ENCODE results near the gene RIC3.
A peak's percentile ranks its signal among the peaks of the same experiment; 100 is the strongest.

Gene RIC3, protein sequence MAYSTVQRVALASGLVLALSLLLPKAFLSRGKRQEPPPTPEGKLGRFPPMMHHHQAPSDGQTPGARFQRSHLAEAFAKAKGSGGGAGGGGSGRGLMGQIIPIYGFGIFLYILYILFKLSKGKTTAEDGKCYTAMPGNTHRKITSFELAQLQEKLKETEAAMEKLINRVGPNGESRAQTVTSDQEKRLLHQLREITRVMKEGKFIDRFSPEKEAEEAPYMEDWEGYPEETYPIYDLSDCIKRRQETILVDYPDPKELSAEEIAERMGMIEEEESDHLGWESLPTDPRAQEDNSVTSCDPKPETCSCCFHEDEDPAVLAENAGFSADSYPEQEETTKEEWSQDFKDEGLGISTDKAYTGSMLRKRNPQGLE

DNA sequence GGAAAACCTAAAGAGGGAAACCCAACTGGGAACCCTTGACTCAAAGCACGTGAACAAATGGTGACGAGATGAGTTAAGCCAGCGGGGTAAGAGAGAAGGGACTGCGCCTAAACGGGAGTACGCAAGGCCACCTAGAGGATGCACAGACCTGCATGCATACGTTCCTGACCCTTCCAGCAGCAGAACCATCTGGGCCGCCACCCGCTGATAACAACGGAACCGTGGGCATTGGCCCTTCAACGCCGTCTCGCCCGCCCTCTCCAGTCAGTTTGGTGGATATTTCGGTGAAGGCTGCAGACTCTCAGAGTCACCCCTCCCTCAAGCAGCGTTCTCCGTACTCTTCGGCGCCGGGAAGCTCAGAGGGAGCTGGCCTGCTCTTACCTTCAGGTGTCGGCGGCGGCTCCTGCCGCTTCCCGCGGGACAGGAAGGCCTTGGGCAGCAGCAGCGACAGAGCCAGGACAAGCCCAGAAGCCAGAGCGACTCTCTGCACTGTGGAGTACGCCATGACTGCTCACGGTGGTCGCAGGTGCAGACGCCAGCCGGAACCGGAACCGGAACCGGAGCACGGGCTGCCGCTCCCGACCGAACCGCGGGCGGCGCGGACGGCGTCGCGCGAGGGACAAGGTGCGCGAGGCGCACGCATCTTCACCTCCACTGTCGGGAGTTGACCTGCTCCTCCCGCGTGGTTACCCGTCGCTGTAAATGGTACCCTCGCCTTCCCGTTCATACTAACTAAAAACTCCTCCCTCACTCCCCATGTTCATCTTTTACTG lies at the start of gene RIC3:
Gene RIC3 (minus strand): TSS at position 541 of the 773 bp plus-strand sequence. CDS start 36 bp downstream, at position 505.
- DNase-seq (ENCODE audit: low read depth in 2 of 2), result peak in 1 of 2 donors; percentile 9

DNA sequence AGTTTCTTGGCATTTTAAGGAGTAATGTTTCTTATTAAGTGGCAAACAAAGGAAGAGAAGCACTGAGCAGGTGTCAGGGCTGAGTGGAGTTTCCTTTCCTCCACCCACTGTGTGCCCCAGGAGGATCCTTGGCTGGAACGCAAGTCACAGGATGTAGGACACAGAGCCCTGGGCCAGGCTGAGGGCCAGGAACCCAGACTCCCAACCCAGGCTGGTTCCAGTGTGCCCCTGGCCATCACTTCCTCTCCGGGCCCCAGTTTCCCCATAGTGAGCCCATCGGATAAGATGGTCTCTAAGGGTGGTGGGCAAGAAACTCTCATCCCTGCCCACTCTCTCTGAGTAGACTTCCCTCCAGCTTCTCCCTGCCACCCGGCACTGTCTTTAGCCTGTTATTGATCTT lies 49.6 kb upstream of the RIC3 start:
- DNase-seq (ENCODE audit: low read depth in 2 of 2), result no peak

DNA sequence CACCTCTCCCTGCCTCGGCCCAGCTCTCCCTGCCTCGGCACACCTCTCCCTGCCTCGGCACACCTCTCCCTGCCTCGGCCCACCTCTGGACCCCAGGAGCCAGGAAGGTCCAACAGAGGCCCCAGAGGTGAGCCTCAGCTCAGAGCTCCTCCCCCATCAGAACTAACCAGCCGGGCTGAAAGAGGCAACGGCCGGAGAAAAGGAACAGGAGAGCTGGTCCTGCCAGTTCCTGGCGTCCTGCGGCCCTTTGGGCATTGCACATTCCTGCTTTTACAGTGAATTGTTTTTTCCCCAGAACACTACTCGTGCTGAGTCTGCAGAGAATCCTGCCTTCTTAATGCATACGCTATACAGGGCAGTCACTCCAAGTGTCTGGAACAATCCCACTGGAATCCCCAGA lies 49.1 kb upstream of the RIC3 start:
- DNase-seq (ENCODE audit: low read depth in 2 of 2), result no peak

DNA sequence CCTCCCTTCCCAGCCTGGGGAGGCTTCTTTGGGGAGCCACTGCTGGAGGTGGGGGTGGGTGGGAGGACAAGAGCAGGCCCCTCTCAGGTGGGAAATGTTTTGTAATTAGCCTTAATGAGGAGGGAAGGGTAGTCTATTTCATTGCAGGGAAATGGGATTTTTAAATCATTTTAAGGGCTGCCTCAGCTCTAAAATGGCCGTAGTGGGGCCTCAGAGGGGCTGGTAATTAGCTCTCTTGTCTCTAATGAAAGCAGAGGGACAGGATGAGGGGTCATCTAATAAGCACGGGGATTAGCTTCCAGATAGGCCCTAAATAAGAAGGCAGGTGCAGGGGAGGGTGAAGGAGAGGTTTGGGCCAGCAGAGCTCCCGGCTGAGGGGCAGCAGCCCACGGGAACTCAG lies 48.3 kb upstream of the RIC3 start:
- DNase-seq (ENCODE audit: low read depth in 2 of 2), result no peak

DNA sequence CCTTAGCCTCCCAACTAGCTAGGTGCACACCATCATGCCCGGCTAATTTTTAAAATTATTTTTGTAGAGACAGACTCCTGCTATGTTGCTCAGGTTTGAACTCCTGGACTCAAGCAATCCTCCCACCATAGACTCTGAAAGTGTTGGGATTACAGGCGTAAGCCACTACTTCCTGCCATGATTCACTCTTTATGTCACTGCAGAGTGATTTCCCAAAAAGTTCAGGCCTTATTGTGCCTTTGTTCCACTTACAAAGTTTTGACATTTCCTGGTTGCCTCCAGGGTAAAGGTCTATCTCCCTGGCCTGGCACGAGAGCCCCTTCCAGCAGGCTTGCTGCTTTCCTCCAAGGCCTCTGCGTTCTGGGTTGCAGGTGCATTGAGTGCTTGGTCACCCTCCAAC lies 44.6 kb upstream of the RIC3 start:
- no peak for DNase-seq (ENCODE audit: low read depth in 2 of 2)

DNA sequence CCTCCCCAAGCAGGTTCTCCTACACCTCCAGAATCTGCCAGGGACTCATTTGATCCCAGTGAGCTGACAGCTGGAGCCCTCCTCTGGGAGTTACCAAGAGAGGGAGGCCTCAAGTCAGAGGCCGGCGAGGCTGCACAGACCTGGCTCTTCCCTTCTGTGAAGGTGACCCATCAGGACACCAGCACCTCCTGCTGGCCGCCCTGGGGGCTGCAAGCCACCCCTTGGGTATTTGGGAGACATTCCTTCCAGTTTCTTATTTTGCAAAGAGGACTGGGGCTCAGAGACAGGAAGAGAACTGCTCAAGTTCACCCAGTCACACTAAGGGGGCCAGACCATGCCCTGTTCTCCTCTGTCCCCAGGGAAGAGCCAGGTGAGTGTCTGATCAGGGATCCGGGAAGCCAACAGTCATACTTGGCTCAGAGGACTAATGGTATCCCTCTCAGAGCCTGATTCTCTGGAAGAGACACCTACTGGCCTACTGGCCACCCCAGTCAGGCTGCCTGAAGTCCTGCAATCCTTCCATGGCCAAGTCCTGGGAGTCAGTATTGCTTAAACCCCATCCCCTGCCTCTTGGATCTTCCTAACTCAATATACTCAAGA lies 40.5 kb upstream of the RIC3 start:
- DNase-seq (ENCODE audit: low read depth in 2 of 2), result no peak

DNA sequence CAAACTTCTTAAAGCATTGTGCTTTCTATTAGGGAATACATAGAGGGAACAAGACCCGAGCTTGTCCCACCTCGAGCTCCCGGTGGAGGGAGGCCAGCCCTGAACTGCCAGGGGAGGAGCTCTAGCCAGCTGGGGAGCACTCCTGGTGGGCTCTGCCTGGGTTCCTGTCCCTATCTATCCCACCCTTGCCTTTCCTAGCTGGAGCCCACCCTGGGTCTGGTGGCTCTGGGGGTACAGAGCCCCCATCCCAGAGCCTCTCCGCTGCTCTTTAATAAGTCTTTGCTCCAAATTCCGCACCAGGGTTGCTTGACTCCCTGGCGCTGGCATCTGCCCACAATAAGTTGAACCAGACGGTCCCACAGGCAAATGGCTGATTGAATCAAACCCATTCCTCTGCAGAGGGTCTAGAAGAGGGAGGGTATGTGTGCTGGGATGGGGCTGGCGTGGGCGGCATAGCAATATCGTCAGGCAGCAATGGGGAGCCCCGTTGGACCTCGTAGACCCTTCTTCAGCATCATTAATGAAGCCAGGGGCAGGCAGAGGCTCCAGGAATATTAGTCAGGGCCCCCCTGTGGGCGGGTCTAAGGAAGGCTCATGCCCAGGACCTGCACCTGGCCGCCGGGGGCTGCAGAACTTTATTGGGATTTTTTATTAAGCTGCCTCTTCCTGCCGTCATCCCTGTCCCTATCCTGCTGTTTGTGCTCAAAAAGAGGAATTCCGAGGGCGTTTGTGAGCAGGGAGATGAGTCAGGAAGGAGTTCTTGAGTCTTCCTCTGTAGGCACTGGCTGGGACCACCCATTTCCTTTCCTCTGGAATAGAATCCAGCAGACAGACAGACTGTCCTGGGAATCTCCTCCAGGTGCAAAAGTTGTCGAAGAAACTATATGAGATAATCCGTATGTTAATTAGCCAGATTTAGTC lies 38.5 kb upstream of the RIC3 start:
- no peak for DNase-seq (ENCODE audit: low read depth in 2 of 2)

DNA sequence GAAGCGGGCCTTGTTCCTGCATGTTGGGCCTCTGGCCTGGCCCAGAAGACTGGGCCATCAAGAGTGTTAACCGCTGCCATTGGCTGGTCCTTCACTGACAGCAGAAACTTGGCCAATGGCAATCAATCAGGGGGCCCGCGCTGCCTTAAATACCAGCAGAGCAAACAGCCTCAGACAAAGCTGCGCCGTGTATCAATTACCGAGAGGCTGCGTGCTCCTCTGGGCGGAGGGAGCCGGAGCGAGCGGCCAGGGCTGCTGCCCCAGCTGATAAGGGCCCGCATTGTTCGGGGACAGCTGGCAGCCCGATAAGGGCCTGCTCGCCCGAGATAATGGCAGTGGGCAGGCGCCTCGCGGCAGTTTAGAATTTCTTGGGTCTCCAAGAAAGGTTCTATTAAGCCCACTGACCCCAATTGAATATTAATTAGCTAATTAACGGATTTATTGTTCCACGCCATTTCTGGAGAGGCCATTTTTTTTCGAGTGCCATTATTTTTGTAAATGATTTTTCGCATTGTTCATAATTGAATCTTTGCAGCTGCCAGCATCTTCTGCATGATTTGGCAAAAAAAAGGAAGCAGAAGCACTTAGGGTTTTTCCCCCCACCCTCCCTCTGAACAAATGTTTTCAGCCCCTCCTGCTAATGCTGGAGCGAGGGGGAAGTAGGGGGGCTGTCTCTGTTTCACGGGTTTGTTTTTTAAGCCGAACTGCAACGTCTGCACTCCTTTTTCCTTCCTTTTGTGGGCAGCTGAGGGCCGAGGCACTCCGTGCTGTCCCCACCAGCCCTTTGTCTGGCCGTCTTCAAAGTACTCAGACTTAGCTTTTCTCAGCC lies 37.6 kb upstream of the RIC3 start:
- no peak for DNase-seq (ENCODE audit: low read depth in 2 of 2)

DNA sequence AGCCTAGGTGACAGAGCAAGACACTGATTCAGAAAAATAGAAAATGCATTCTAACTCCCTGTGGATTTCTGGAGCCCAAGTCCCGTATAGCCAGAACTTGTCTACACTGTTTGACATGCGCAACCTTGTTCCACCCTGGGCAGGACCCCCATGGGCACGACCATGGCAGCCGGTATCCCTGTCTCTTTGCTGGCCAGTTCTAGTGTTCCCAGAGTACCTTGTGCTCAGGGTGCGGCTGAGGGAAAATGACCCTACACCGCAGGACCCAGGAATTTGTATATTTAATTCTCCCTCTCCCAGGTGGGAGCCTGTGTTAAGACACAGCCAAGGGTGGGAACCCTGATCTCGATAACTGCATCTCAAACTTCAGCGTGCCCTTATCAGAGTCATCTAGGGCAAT lies 36.7 kb upstream of the RIC3 start:
- no peak for DNase-seq (ENCODE audit: low read depth in 2 of 2)

DNA sequence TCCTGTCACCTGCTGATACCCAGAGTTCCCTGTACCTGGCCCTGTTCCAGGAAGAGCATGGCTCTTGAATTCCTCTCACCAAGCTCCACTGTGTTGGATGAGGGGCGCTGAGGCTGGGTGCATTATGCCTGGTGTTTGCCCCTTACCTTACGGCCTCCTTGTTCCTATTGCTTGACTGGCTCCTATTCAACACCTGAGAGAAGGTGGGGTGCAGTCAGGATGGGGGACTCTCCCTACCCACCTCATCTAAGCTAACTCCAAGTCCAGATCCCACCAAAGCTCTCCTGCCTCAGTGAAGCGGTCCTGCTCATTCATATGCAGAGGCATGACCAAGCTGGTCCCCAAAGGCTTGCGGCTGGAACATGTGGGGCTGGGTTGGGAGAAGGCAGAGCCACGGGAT lies 35.8 kb upstream of the RIC3 start:
- DNase-seq (ENCODE audit: low read depth in 2 of 2), result no peak

DNA sequence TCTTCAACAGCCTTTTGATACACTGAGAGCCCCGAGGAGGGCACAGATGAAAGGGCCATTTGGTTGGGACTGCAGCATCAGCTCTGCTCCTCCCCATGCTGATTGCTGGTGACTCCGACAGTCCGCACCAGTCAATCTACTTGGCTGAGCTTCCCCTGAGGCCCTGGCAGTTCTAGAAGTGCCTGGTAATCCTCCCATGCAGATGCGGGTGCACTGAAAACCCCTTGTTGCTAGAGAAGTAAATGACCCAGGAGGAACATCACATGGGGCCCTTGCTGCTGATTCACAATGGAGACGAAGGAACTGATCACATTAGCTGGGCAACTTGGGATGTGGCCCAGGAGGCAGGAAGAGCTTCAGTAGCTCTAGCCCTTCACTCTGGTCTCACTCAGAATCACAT lies 35.2 kb upstream of the RIC3 start:
- DNase-seq (ENCODE audit: low read depth in 2 of 2), result no peak

DNA sequence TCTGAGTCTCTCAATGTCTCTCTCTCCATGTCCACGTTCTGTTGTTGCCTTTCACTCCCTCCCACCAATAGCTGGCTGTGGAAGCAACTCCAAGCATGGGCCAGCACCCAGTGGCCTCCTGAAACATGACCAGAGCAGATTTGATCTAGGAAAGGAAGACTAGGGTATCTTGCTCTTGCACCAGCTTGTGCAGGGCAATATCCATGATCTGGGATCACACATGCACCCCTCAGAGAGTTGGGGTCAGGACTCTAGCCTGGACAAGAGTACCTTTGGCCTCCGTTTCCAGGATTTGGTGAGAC lies 34.5 kb upstream of the RIC3 start:
- DNase-seq (ENCODE audit: low read depth in 2 of 2), result no peak

DNA sequence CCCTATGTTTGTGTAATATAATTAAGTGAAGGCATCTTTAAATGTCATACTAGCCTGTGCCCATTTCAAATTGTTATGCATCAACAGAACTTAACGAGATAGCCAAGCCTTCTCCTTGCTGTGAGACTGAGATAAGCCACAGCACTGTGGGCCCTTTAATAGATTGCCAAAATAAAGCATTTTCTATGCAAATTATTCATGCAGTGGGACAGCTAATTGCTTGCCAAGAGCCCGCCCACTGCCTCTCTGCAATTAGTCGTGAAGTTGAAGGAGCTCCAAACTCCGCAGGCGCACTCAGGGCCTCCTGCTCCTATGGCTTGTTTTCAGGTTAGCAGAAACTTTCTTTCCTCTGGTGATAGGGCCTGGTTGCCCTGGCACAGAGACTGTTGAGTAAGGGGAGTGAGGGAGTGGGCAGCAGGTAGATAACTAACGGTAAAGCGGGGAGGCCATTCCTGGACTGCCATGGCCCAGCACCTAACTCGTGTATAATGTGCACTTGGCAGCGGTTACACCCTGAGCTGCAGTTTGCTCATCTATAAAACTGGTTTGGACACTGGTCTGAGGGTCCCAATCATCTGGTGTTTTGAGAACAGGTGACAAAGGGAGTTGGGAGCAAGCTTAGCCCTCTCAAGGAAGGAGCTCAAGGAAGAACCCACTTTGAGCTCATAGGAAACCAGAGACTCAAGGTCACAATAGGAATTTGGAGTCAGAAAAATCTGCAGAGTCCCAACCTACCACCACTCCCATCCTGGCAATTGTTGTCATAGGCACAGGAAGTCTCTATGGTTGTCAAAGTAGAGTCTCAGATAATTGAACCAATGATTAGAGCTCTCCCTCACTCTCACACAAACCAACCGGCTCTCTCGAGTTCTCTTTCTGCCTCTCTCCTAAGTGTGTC lies 33.9 kb upstream of the RIC3 start:
- DNase-seq (ENCODE audit: low read depth in 2 of 2), result no peak

DNA sequence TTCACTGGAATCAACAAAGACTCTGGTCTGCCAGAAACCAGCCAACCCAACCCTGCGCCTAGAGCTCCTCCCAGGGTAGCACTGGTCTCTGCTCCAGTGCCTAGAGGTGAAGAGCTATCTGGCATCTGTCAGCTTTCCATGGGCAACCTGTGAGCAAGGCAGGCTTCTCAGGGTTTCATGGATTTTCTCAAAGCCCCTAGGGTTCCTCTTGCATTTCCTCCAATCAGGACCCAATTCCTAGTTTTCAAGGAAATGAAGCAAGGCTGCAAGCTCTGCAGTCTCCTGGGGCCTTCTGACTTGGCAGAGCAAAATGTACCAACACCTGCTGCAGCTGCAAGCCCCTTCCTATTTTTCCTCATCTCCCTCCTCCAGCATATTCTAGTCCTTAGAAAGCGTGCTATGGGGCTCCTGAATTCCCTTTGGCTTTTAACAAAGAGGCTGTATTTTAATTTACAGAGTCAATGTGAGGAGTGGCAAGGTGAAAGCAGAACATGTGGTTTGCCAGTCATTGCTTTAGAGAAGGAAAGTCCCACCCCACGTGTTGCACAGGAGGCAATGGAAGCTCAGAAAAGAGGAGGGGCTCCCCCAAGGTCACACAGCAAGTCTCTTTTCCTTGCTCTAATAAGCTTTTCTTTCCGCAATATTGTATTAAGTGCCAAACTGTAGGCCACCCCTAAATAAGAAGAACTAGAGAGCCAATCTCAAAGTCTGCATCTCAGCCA lies 33.0 kb upstream of the RIC3 start:
- no peak for DNase-seq (ENCODE audit: low read depth in 2 of 2)

DNA sequence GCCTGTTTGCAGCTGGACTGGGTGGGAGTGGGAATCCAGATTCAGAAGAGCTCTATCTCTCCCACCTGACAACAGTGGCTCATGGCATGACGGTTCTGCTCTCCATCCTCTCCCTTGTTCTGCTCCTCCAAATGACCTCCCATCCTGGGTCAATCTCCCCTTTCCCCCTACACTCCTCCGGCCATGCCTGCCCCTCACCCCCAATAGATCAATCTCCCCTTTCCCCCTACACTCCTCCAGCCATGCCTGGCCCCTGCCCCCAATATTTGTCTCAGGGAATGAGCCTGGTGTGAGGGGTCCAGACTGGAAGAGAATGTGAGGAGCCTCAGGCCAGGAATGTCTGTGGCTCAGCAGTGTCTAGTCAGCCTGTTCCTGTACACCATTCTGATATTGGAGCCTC lies 30.9 kb upstream of the RIC3 start:
- no peak for DNase-seq (ENCODE audit: low read depth in 2 of 2)

DNA sequence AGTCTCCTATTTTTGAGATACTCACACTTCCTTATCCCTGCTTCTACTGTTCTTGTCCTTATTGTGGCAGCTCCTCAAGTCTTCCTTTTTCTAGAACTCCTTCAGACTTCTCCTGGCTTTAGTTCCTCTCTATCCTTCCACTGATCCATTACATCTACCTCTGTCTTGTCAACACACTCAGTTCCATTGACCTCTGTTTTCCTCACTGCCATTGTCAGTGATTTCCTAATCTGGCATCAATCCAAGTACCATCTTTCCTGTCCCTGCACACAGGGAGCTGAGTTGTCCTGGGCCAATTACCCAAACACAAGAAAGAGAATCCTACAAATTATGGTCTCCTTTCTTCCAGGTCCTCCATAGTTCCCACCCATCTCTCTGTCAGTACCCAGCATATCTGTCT lies 27.9 kb upstream of the RIC3 start:
- no peak for DNase-seq (ENCODE audit: low read depth in 2 of 2)

DNA sequence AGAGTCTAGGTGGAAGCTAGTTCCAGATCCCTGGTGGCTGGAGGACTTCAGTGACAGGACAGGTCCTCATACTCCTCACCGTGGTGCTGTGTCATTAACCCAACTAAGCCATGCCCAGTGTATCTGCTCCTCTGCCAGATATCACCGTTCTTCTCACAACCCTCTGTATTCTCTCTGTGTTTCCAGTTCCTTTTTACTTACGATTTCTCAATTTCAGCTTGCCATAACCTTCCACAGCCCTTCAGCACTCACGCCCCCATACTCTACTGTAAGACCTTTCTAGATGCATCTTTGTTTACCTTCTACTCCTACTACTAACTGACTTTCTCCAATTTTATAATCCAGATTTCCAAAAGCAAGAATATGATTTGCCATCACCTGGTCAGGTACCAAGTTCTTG lies 26.1 kb upstream of the RIC3 start:
- no peak for DNase-seq (ENCODE audit: low read depth in 2 of 2)

DNA sequence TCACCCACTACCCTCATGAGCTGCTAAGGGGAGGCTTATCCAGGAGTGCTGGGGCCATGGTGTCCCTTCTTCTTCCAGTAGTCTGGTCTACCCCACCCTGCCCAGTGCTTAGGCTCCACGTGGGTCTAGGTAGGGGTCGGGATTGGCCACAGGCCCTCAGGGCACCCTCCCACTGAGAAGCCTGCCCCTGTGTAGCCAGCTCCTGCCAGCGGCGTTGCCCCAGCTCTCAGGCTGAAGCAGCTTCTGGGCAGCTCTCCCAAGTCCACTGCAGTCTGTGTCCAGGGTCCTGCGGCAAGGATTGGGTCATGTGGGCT lies 24.0 kb upstream of the RIC3 start:
- DNase-seq (ENCODE audit: low read depth in 2 of 2), result no peak

DNA sequence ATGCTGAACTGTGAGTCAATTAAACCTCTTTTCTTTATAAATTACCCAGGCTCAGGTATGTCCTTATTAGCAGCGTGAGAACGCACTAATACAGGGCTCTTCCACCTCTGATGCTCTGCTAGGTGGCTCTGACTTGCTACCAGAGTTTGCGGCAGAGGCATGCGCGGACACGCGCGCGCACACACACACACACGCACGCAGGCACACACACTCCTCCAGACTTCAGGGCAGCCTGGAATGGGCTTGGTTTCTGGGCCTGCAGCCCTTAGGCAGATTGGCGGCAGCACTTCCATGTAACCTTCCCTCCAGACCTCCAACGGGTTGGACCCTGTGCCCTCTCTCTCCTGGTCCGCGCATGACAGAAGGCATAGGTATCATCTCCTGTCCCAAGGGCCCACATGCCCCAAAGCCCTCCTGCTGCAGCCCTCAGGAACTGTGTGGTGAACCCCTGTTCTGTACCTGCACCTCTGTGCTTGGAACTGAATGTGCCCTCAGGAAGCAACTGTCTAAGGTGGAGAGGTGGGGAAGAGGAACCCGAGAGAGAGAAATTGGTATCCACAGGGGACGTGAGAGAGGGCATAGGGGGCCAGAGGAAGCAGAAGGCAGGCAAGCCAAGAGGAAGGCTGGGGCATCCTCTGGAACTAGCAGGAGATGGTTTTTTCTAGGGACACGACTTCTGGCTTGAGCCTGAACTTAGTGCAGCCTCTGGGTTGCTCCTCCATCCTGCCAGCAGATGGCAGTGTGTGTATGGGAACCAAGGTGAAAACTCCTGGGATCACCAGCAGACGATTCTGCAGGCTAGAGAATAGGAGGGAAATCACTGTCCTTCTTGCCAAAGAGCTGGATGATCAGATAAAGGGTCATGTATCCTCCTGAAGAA lies 23.4 kb upstream of the RIC3 start:
- DNase-seq (ENCODE audit: low read depth in 2 of 2), result no peak

Data from stimulated activated CD8-positive, alpha-beta memory T cell treated with anti-CD3 and anti-CD28 coated beads, Interleukin-2, amount 100 ng/mL, for 1 hour (primary cell).